Osteoblast (primary cell): ENCODE measurements around the gene ZBTB37. TPM values are rescaled to one million over a fixed set of nuclear protein-coding genes. Genes with fewer than 3 reads are reported as not detected.

ENCODE experiments used
- DNase-seq: peaks from one replicate; pipeline ENCODE4 v3.0.0; 2011; ENCODE audit warnings: low spot score, mixed read lengths; ENCODE audit not compliant: insufficient read length; ENCODE audit errors: missing footprints
- H2AFZ ChIP-seq: 2 replicates; pipeline ENCODE4 v1.6.0; 2011; ENCODE audit warnings: mild to moderate bottlenecking, low read length
- H3K27ac ChIP-seq: 2 replicates; pipeline ENCODE4 v1.5.1; 2011; ENCODE audit warnings: mild to moderate bottlenecking, low read depth, low read length, moderate library complexity
- H3K27me3 ChIP-seq: 2 replicates; pipeline ENCODE4 v1.6.0; 2012; ENCODE audit warnings: mild to moderate bottlenecking, control low read depth, inconsistent platforms, low read length, moderate library complexity; ENCODE audit not compliant: insufficient read depth
- H3K36me3 ChIP-seq: 2 replicates; pipeline ENCODE4 v1.5.1; 2011; ENCODE audit warnings: mild to moderate bottlenecking, low read length, control low read depth, moderate library complexity; ENCODE audit not compliant: insufficient read depth
- H3K4me1 ChIP-seq: 2 replicates; pipeline ENCODE4 v1.5.1; 2011; ENCODE audit warnings: mild to moderate bottlenecking, low read length, control low read depth, moderate library complexity; ENCODE audit not compliant: insufficient read depth
- H3K4me2 ChIP-seq: 2 replicates; pipeline ENCODE4 v1.6.0; 2011; ENCODE audit warnings: mild to moderate bottlenecking, low read length; ENCODE audit not compliant: insufficient read depth
- H3K4me3 ChIP-seq: fragments of 200-600 bp; sonication (generic); 3 replicates; pipeline ENCODE4 v1.5.1; 2012; ENCODE audit warnings: mild to moderate bottlenecking, low read length, inconsistent platforms; ENCODE audit not compliant: insufficient read depth
- H3K79me2 ChIP-seq: 2 replicates; pipeline ENCODE4 v1.6.0; 2012; ENCODE audit warnings: mild to moderate bottlenecking, low read length, control low read depth, inconsistent platforms; ENCODE audit not compliant: insufficient read depth
- H3K9me3 ChIP-seq: 2 replicates; pipeline ENCODE4 v1.5.1; 2011; ENCODE audit warnings: low read depth, low read length, control low read depth
- H4K20me1 ChIP-seq: 2 replicates; pipeline ENCODE4 v1.6.0; 2012; ENCODE audit warnings: mild to moderate bottlenecking, low read length, control low read depth; ENCODE audit not compliant: insufficient read depth
- CTCF ChIP-seq: IDR thresholded peaks from 2 replicates; pipeline ENCODE4 v1.5.1; 2011; ENCODE audit warnings: mild to moderate bottlenecking, low read depth, low read length, moderate library complexity; ENCODE audit errors: extremely low read depth
- total RNA-seq: library from RNA; depleted of rRNA; stranded (reverse); fragments of >200 nt; gene quantifications from 2 replicates; pipeline ENCODE4 v1.2.3, GENCODE V29; 2012

Gene ZBTB37
- total RNA-seq, 1 donor = 10.5 TPM

- H3K9me3 ChIP-seq = no peaks in the 10 kb centered on the region
- no peak for DNase-seq
- H3K79me2 ChIP-seq = peaks cover 27% of the 10 kb centered on the region
- peak overlapping the region; percentile 93 for H3K4me2 ChIP-seq
- peak overlapping the region; percentile 53 for H3K27ac ChIP-seq
- no peaks in the 10 kb centered on the region for H3K27me3 ChIP-seq
- no peak for TF ChIP-seq CTCF
- no peak overlapping the region for H2AFZ ChIP-seq
- H3K4me3 ChIP-seq = no peak overlapping the region
- H3K4me1 ChIP-seq = peaks cover 16% of the 10 kb centered on the region
- H3K36me3 ChIP-seq = peaks cover 55% of the 10 kb centered on the region
- H4K20me1 ChIP-seq = peaks cover 51% of the 10 kb centered on the region
Measured at GRCh38 chr1:173863224-173864161, 4.7 kb upstream of the ZBTB37 start.

- H3K4me3 ChIP-seq = peak overlapping the region; percentile 96
- H3K9me3 ChIP-seq = no peaks in the 10 kb centered on the region
- H3K36me3 ChIP-seq = peaks cover 51% of the 10 kb centered on the region
- DNase-seq = no peak
- peak overlapping the region; percentile 53 for H3K27ac ChIP-seq
- H3K79me2 ChIP-seq = peaks cover 27% of the 10 kb centered on the region
- H4K20me1 ChIP-seq = peaks cover 51% of the 10 kb centered on the region
- no peak overlapping the region for H2AFZ ChIP-seq
- H3K4me1 ChIP-seq = peaks cover 18% of the 10 kb centered on the region
- H3K4me2 ChIP-seq = peak overlapping the region; percentile 93
- H3K27me3 ChIP-seq = no peaks in the 10 kb centered on the region
- no peak for TF ChIP-seq CTCF
Measured at GRCh38 chr1:173864179-173864867, 3.9 kb upstream of the ZBTB37 start.

- no peak overlapping the region for H2AFZ ChIP-seq
- DNase-seq = no peak
- H3K27me3 ChIP-seq = no peaks in the 10 kb centered on the region
- TF ChIP-seq CTCF = no peak
- H3K4me1 ChIP-seq = peaks cover 20% of the 10 kb centered on the region
- H3K9me3 ChIP-seq = no peaks in the 10 kb centered on the region
- H4K20me1 ChIP-seq = peaks cover 51% of the 10 kb centered on the region
- peaks cover 55% of the 10 kb centered on the region for H3K36me3 ChIP-seq
- H3K79me2 ChIP-seq = peaks cover 27% of the 10 kb centered on the region
- H3K4me3 ChIP-seq = peak overlapping the region; percentile 96
- peak overlapping the region; percentile 85 for H3K27ac ChIP-seq
- H3K4me2 ChIP-seq = peak overlapping the region; percentile 93
Measured at GRCh38 chr1:173865468-173866164, 2.6 kb upstream of the ZBTB37 start.
